Brain microvascular endothelial cell (primary cell): ENCODE results near the gene SLC43A3.
A peak's percentile ranks its signal among the peaks of the same experiment; 100 is the strongest.

Experiments
- DNase-seq: peaks from one replicate; pipeline ENCODE4 v3.0.0-alpha.2; 2020
- H3K27ac ChIP-seq: fragments of 250-450 bp; sonication (Bioruptor Pico); 2 replicates; pipeline ENCODE4 v1.5.1; 2020; ENCODE audit warnings: mild to moderate bottlenecking, moderate library complexity
- H3K27me3 ChIP-seq: fragments of 250-450 bp; sonication (Bioruptor Pico); replicated peaks from 2 replicates; pipeline ENCODE4 v1.5.1; 2020; ENCODE audit warnings: mild to moderate bottlenecking
- H3K36me3 ChIP-seq: fragments of 250-450 bp; sonication (Bioruptor Pico); replicated peaks from 2 replicates; pipeline ENCODE4 v1.5.1; 2020; ENCODE audit warnings: mild to moderate bottlenecking
- H3K4me3 ChIP-seq: 2 replicates; pipeline ENCODE4 v1.5.1; 2011; ENCODE audit warnings: low read depth, mild to moderate bottlenecking, control low read depth, low read length, moderate library complexity
- in situ Hi-C: cut with HindIII; loops from 2 replicates; pipeline ENCODE4 v1.10.0; 2017; ENCODE audit warnings: low sequenced_read_pairs, low pct_ligation_motif_present
- TF ChIP-seq, protein P1 (sequence below): IDR thresholded peaks from 2 replicates; pipeline ENCODE4 v1.5.1; 2011; ENCODE audit warnings: low read depth, mild to moderate bottlenecking, moderate library complexity, low read length, control low read depth, inconsistent platforms; ENCODE audit errors: missing control alignments

Gene SLC43A3

GRCh38 chr11:57436031-57436430 lies 9.1 kb upstream of the SLC43A3 start:
- no peak overlapping the region for H3K27ac ChIP-seq
- H3K4me3 ChIP-seq, result no peak overlapping the region
- DNase-seq, result no peak
- no peaks in the 10 kb centered on the region for H3K36me3 ChIP-seq
- no peaks in the 10 kb centered on the region for H3K27me3 ChIP-seq
- TF ChIP-seq, protein P1, sequence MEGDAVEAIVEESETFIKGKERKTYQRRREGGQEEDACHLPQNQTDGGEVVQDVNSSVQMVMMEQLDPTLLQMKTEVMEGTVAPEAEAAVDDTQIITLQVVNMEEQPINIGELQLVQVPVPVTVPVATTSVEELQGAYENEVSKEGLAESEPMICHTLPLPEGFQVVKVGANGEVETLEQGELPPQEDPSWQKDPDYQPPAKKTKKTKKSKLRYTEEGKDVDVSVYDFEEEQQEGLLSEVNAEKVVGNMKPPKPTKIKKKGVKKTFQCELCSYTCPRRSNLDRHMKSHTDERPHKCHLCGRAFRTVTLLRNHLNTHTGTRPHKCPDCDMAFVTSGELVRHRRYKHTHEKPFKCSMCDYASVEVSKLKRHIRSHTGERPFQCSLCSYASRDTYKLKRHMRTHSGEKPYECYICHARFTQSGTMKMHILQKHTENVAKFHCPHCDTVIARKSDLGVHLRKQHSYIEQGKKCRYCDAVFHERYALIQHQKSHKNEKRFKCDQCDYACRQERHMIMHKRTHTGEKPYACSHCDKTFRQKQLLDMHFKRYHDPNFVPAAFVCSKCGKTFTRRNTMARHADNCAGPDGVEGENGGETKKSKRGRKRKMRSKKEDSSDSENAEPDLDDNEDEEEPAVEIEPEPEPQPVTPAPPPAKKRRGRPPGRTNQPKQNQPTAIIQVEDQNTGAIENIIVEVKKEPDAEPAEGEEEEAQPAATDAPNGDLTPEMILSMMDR, result no peak
- in situ Hi-C loops, result no loop called here

GRCh38 chr11:57434640-57435546 lies 8.0 kb upstream of the SLC43A3 start:
- DNase-seq, result peak; percentile 81
- Histone ChIP-seq H3K27me3 (no peaks in the 10 kb centered on the region), H3K4me3 (no peak overlapping the region), H3K27ac (no peak overlapping the region), H3K36me3 (no peaks in the 10 kb centered on the region)
- TF ChIP-seq, protein P1, result no peak
- in situ Hi-C loops, result no loop called here

DNA sequence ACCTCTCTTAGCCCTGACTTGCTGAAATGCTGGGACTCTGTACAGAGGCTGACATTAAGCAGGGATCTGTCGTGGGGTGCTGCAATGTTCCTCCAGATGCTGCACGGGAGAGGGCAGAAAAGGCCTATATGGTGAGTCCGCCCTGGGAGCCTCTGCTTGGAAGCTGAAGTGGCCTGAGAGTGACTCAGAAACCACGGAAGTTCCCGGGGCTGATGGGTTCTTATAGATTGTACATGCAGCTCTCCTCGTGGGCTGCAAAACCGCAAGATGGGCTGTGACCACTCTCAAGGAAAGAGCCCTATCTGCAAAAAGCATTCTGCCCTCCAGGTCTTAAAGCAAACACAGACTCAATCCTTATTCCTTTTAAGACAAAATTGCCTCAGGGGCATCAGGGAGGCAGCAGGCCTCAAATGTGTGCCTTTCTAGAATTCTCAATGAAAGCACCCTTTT lies 5.8 kb upstream of the SLC43A3 start:
- in situ Hi-C loops, result no loop called here
- DNase-seq, result peak; percentile 90
- TF ChIP-seq, protein P1, result peak; percentile 13
- Histone ChIP-seq H3K27ac (peak overlapping the region; percentile 36), H3K4me3 (no peak overlapping the region), H3K36me3 (no peaks in the 10 kb centered on the region), H3K27me3 (no peaks in the 10 kb centered on the region)

DNA sequence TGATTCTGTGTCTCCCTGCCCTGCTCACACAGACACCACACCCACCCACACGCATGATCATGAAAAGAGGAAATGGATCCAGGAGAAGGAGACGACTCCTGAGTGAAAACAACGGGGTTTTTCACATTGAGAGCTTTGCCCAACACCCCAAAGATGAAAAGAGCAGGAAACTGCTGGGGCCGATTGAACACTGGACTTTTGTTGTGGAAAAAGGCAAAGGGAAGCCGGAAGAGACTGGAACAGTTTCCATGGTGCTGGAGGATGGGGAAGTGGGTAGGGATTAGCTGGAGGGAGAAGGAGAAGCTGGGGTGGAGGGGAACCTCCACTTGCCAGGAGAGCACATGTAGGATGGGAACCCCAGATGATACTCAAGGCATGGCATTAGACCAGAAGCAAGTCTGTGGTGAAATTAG lies 5.2 kb upstream of the SLC43A3 start:
- H3K27me3 ChIP-seq, result no peaks in the 10 kb centered on the region
- H3K4me3 ChIP-seq, result no peak overlapping the region
- in situ Hi-C loops, result no loop called here
- TF ChIP-seq, protein P1, result no peak
- no peak for DNase-seq
- peak overlapping the region; percentile 36 for H3K27ac ChIP-seq
- no peaks in the 10 kb centered on the region for H3K36me3 ChIP-seq

DNA sequence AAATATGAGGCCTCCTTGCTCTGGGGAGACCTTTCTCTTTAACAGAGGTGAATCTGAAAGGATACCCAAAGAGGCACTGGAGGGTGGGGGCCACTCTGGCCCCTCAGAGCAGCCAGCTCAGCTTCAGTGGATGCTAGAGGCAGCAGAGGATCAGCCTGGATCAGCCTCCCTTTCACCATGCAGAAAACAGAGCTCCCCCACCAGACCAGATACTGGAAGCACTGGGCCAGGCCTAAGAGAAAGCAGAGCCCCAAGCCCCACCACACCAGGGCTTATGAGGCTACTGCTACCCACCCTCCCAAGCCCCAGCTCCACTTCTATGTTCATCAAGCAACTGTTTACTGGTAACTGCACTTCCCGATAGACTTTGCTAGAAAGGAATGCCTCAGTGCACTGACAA lies 4.0 kb upstream of the SLC43A3 start:
- no peak for DNase-seq
- Histone ChIP-seq H3K27me3 (no peaks in the 10 kb centered on the region), H3K27ac (no peak overlapping the region), H3K36me3 (no peaks in the 10 kb centered on the region), H3K4me3 (no peak overlapping the region)
- in situ Hi-C loops, result no loop called here
- TF ChIP-seq, protein P1, result no peak

GRCh38 chr11:57429946-57430345 lies 3.0 kb upstream of the SLC43A3 start:
- no peak for DNase-seq

More at GRCh38 chr11:57429946-57430345, 3.0 kb upstream of the SLC43A3 start:
- in situ Hi-C loops, result no loop called here
- no peak overlapping the region for H3K27ac ChIP-seq
- TF ChIP-seq, protein P1, result no peak
- H3K36me3 ChIP-seq, result peaks cover 5% of the 10 kb centered on the region
- H3K4me3 ChIP-seq, result no peak overlapping the region
- H3K27me3 ChIP-seq, result no peaks in the 10 kb centered on the region
